ENCODE results near the gene COL23A1.

The COL23A1 gene

DNA sequence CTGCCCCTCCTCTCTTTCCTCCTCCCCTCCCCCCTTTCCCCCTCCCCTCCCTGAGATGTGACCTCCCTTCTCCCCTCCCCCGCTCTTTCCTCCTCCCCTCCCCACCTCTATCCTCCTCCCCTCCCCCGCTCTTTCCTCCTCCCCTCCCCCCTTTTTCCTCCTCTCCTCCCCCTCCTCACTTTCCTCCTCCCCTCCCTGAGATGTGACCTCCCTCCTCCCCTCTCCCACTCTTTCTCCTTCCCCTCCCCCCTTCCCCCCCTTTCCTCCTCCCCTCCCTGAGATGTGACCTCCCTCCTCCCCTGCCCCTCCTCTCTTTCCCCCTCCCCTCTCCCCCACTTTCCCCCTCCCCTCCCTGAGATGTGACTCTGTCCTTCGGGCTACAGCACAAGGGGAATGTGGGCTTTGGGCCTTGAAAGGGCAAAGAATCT, 169.8 kb downstream of the COL23A1 start (continued):
- TF ChIP-seq ZNF148 (tag by site-specific recombination; IDR thresholded peaks at IDR 0.05; ENCODE audit: borderline replicate concordance) (no peak), ZNF433 (tag by site-specific recombination; IDR thresholded peaks at IDR 0.05; ENCODE audit: low read depth) (no peak)
- TF ChIP-seq, protein P1, sequence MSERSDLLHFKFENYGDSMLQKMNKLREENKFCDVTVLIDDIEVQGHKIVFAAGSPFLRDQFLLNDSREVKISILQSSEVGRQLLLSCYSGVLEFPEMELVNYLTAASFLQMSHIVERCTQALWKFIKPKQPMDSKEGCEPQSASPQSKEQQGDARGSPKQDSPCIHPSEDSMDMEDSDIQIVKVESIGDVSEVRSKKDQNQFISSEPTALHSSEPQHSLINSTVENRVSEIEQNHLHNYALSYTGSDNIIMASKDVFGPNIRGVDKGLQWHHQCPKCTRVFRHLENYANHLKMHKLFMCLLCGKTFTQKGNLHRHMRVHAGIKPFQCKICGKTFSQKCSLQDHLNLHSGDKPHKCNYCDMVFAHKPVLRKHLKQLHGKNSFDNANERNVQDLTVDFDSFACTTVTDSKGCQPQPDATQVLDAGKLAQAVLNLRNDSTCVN (tag by site-specific recombination; optimal IDR thresholded peaks at IDR 0.05) = no peak

DNA sequence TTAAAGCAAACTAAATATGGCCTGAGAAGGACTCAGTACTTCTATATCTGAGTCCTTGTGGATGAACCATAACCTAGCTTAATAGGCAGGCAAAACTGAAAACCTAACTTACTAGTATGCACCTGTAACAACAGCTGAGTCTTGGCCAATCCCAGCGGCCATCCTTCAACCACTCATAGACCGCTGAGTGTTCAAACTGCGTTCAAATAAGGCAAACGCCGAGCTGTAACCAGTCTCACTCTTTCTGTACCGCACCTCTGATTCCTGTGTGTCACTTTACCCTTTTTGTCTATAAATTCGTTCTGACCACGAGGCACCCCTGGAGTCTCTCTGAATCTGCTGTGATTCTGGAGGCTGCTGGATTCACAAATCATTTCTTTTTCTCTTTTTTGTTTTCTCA, 170.5 kb downstream of the COL23A1 start:
- Histone ChIP-seq H3K4me3 (ENCODE audit: low read depth, low read length) (no peak overlapping the region), H3K9me3 (ENCODE audit: control insufficient read depth, insufficient read depth, low read depth, low read length) (no peaks in the 10 kb centered on the region), H3K4me1 (ENCODE audit: control insufficient read depth, insufficient read depth, low read length) (no peaks in the 10 kb centered on the region), H3K36me3 (ENCODE audit: control insufficient read depth in 2 of 2, insufficient read depth in 1 of 2, low read length in 2 of 2) (no peaks in the 10 kb centered on the region), H3K27ac (ENCODE audit: extremely low read depth, low read depth, low read length) (no peak overlapping the region)
- ChIA-PET CTCF (no interaction called here), POLR2A (no interaction called here)
- no peak for TF ChIP-seq ZNF692 (tag by site-specific recombination; IDR thresholded peaks at IDR 0.05)
- no peak for TF ChIP-seq GFI1B (tag by site-specific recombination; IDR thresholded peaks at IDR 0.05)
- TF ChIP-seq AEBP2 (tag by site-specific recombination; IDR thresholded peaks at IDR 0.05; ENCODE audit: borderline replicate concordance) = no peak
- TF ChIP-seq ZNF398 (tag by site-specific recombination; IDR thresholded peaks at IDR 0.05) = no peak
- TF ChIP-seq PRDM4 (tag by site-specific recombination; IDR thresholded peaks at IDR 0.05) = no peak

DNA sequence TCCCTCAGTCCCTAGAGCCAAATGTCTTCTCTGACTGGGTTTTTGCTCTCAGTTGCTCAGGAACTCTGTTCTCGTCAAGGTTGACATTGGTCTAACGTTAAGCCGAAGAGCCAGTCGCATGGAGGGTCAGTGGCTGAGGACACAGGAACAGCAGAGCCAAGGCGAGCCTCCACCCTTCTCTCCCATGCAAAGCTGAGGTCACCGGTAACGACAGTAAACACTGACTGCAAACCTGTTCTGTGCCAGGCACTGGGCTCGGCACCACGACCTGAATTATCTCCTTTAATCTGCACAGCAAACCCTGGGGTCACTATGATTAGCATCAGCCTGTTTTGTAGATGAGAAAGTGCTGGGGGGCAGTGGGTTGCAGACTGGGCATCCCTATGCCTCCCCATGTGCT, 171.0 kb downstream of the COL23A1 start:
- ChIA-PET POLR2A (no interaction called here), CTCF (no interaction called here)
- Histone ChIP-seq H3K27ac (ENCODE audit: extremely low read depth, low read depth, low read length) (no peak overlapping the region), H3K4me1 (ENCODE audit: control insufficient read depth, insufficient read depth, low read length) (no peaks in the 10 kb centered on the region), H3K4me3 (ENCODE audit: low read depth, low read length) (no peak overlapping the region), H3K36me3 (ENCODE audit: control insufficient read depth in 2 of 2, insufficient read depth in 1 of 2, low read length in 2 of 2) (no peaks in the 10 kb centered on the region), H3K9me3 (ENCODE audit: control insufficient read depth, insufficient read depth, low read depth, low read length) (no peaks in the 10 kb centered on the region)
- no peak for TF ChIP-seq PRDM10 (tag by site-specific recombination; IDR thresholded peaks at IDR 0.05)
- no peak for TF ChIP-seq ZNF830 (tag by site-specific recombination; IDR thresholded peaks at IDR 0.05; ENCODE audit: low read depth)
- TF ChIP-seq ZNF747 (tag by site-specific recombination; IDR thresholded peaks at IDR 0.05) = no peak
- TF ChIP-seq, protein P2, sequence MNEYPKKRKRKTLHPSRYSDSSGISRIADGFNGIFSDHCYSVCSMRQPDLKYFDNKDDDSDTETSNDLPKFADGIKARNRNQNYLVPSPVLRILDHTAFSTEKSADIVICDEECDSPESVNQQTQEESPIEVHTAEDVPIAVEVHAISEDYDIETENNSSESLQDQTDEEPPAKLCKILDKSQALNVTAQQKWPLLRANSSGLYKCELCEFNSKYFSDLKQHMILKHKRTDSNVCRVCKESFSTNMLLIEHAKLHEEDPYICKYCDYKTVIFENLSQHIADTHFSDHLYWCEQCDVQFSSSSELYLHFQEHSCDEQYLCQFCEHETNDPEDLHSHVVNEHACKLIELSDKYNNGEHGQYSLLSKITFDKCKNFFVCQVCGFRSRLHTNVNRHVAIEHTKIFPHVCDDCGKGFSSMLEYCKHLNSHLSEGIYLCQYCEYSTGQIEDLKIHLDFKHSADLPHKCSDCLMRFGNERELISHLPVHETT (tag by site-specific recombination; IDR thresholded peaks at IDR 0.05) = no peak

Data from HEK293 (cell line).